ENCODE measurements around the gene BARHL1.

The BARHL1 gene

DNA sequence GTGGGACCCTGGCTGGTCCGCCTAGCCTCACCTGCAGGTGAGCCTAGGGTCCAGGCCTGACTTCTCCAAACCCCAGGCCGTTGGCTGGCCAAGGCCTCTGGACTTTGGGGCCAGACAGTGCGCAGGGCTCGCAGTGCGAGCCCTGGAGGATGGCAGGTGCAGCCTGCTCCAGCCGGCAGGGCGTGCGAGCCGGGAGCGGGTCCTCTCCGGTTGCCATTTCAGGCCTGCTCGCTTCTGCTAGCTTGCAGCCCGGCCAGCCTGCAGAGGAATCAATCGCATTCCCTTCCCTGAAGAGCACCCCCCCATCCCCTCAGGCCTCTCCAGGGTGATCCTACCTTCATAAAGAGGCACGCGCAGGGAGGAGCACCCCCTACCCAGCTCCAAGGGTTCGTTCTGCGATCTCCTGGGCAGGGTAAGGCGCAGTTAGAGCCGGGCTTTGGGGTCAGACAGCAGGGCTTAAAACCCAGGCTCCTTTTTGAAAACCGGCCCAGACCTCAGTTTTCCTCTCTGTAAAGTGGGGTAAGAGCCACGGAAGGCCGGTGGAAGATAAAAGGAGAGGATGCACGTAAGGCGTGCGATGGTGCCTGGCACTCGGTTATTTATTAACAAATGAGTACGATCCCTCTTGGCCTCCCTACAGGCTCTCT, 6.2 kb downstream of the BARHL1 start:
- Histone ChIP-seq H3K9me3 (ENCODE audit: control insufficient read depth, low read length) (no peaks in the 10 kb centered on the region), H3K27me3 (replicated peaks; ENCODE audit: control insufficient read depth, insufficient read depth, low read length) (peaks cover 59% of the 10 kb centered on the region), H3K9ac (ENCODE audit: low read length) (no peak overlapping the region), H3K4me1 (ENCODE audit: control insufficient read depth, insufficient read depth, low read length) (no peaks in the 10 kb centered on the region), H3K36me3 (ENCODE audit: control insufficient read depth, insufficient read depth, low read length, severe bottlenecking) (peaks cover 5% of the 10 kb centered on the region), H3K4me3 (ENCODE audit: low read length) (no peak overlapping the region)
- DNase-seq (ENCODE audit: low read depth): no peak

DNA sequence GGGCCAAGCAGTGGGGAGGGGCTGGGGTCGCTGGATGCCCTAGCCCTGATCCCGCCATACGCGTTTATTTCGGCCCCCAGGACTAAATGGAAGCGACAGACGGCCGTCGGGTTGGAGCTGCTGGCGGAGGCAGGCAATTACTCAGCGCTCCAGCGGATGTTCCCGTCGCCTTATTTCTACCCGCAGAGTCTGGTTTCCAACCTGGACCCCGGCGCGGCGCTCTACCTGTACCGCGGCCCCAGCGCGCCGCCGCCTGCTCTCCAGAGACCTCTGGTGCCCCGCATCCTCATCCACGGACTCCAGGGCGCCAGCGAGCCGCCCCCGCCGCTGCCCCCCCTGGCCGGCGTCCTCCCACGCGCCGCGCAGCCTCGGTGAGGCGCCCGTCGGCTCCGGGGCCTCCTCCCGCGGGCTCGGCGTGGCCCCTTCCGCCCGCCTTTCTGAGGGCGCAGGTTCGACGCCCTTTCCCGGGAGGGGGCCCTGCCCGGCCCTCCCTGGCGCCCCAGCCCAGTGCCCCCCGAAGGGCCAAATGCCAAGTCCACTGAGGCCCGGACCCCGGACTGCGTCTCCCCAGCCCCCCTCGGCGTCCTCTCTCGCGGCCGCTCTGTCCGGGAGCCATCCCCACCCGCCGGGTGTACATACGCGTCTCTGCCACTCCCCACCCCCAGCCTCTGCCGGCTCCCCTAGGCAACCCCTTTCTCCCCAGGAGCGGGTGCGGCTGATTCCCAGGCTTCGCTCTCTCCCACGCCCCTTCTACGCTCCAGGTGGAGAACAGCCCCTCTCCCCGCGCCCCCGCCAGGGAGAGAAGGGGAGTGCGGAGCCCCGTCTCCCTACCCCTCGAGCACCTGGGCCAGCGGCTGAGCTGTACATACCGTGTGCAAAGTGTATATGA, 7.0 kb downstream of the BARHL1 start:
- no peaks in the 10 kb centered on the region for H3K4me1 ChIP-seq (ENCODE audit: control insufficient read depth, insufficient read depth, low read length)
- peaks cover 53% of the 10 kb centered on the region for H3K27me3 ChIP-seq (replicated peaks; ENCODE audit: control insufficient read depth, insufficient read depth, low read length)
- no peaks in the 10 kb centered on the region for H3K9me3 ChIP-seq (ENCODE audit: control insufficient read depth, low read length)
- H3K9ac ChIP-seq (ENCODE audit: low read length): no peak overlapping the region
- no peak overlapping the region for H3K4me3 ChIP-seq (ENCODE audit: low read length)
- no peak for DNase-seq (ENCODE audit: low read depth)
- H3K36me3 ChIP-seq (ENCODE audit: control insufficient read depth, insufficient read depth, low read length, severe bottlenecking): peaks cover 11% of the 10 kb centered on the region

DNA sequence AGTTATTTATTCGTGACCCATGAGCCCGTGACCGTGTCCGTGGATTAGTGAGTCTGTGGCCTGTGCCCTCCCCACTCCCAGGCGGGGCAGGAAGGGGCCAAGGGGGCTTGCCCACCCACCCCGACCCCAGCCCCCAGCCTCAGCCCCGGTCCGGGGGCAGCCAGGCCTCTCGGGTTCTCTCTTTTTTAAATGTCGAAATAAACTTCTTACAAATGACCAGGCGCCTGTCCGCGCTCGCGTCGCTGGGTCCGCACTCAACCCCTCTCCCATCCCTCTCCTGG, 7.6 kb downstream of the BARHL1 start:
- Histone ChIP-seq H3K9ac (ENCODE audit: low read length) (no peak overlapping the region), H3K27me3 (replicated peaks; ENCODE audit: control insufficient read depth, insufficient read depth, low read length) (peaks cover 47% of the 10 kb centered on the region), H3K9me3 (ENCODE audit: control insufficient read depth, low read length) (no peaks in the 10 kb centered on the region), H3K4me3 (ENCODE audit: low read length) (no peak overlapping the region), H3K4me1 (ENCODE audit: control insufficient read depth, insufficient read depth, low read length) (no peaks in the 10 kb centered on the region), H3K36me3 (ENCODE audit: control insufficient read depth, insufficient read depth, low read length, severe bottlenecking) (peaks cover 16% of the 10 kb centered on the region)
- no peak for DNase-seq (ENCODE audit: low read depth)

DNA sequence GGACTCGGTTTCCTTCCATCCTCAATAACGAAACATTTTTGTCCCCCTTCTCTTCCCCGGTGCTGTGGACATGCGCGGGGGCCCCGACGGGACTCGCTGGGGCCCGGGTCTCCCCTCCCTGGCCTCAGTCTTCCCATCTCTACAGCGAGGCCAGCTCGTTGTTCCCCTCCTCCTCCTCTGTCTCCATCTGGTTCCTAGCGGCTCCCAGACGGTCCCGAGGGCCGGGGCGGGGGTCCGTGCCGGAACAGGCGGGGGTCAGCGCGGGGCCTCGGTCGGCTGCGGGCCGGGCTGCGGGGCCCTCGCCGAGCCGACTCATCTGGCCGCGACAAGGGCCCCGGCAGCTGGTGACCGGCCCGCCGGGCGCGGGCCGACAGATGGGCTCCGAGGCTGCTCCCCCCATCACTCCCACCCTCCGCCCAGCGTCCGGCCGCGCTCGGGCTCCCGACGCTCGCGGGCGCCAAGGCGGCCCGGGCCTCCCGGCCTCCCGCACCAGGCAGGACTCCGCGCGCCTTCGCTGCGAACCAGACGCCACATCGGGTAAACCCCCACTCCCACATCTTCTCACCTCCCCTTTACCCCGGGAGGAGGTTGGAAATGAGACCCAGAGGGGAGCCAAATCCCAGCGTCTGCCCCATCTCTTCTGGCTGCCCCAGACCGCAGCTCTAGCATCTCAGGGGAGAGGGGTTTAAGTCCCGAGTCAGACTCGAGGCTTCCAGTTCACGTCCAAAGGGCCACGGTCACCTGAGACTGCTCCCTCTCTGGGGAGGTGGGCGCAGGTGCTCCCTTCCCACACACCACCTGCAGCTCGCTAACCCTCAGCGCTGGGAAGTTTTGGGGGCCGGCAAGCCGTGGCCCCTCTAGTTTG, 8.1 kb downstream of the BARHL1 start:
- no peak for DNase-seq (ENCODE audit: low read depth)
- Histone ChIP-seq H3K36me3 (ENCODE audit: control insufficient read depth, insufficient read depth, low read length, severe bottlenecking) (peaks cover 22% of the 10 kb centered on the region), H3K9ac (ENCODE audit: low read length) (no peak overlapping the region), H3K4me1 (ENCODE audit: control insufficient read depth, insufficient read depth, low read length) (no peaks in the 10 kb centered on the region), H3K27me3 (replicated peaks; ENCODE audit: control insufficient read depth, insufficient read depth, low read length) (peaks cover 41% of the 10 kb centered on the region), H3K9me3 (ENCODE audit: control insufficient read depth, low read length) (no peaks in the 10 kb centered on the region), H3K4me3 (ENCODE audit: low read length) (no peak overlapping the region)

DNA sequence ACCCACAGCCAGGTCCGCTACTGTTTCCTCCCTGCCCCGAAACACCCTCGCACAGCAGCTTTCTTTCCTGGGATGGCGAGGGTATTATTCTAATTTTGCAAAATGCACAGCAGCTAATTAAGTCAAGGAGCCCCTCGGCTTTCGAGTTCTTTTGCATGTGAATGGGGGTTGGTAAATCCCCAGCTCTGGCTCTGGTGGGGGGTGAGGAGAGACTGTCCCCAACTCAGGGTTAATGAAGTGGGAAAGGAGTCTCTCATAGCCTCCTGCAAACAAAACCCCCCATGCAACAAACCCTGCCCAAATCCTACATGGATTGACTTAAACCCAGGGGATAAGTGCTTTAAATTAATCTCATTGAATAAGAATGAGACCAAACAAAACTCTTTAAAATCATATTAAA, 8.8 kb downstream of the BARHL1 start:
- Histone ChIP-seq H3K9ac (ENCODE audit: low read length) (no peak overlapping the region), H3K4me3 (ENCODE audit: low read length) (no peak overlapping the region), H3K4me1 (ENCODE audit: control insufficient read depth, insufficient read depth, low read length) (no peaks in the 10 kb centered on the region), H3K9me3 (ENCODE audit: control insufficient read depth, low read length) (no peaks in the 10 kb centered on the region), H3K27me3 (replicated peaks; ENCODE audit: control insufficient read depth, insufficient read depth, low read length) (peaks cover 34% of the 10 kb centered on the region), H3K36me3 (ENCODE audit: control insufficient read depth, insufficient read depth, low read length, severe bottlenecking) (peaks cover 28% of the 10 kb centered on the region)
- DNase-seq (ENCODE audit: low read depth): no peak

DNA sequence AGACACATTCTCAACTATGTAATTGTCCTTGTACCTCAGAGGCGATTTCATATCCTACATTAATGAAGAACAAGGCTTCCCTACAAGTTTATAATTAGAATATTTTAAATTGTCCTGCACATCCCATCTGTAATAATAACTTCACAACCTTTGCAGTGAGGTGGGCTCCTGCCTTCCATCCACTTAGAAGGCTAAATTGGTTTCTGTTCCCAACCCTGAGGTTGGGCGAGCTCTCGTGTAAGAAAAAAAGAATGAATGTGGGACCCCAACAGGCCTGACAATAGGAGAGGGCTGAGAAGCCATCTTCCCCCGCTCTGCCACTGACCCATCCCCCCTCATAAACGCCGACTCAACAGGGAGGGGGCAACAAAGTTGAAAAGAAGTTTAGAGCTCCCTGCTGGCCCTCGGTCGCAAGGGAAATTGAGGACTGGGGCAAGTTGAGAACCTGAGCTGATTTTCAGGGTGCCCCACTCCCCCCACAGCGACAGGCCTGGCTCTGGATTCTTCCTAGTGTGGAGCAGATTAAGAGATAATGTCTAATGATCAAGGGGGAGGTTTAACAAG, 9.4 kb downstream of the BARHL1 start:
- H3K27me3 ChIP-seq (replicated peaks; ENCODE audit: control insufficient read depth, insufficient read depth, low read length): peaks cover 29% of the 10 kb centered on the region
- no peaks in the 10 kb centered on the region for H3K4me1 ChIP-seq (ENCODE audit: control insufficient read depth, insufficient read depth, low read length)
- no peak overlapping the region for H3K9ac ChIP-seq (ENCODE audit: low read length)
- no peak for DNase-seq (ENCODE audit: low read depth)
- no peaks in the 10 kb centered on the region for H3K9me3 ChIP-seq (ENCODE audit: control insufficient read depth, low read length)
- no peak overlapping the region for H3K4me3 ChIP-seq (ENCODE audit: low read length)
- peaks cover 34% of the 10 kb centered on the region for H3K36me3 ChIP-seq (ENCODE audit: control insufficient read depth, insufficient read depth, low read length, severe bottlenecking)

DNA sequence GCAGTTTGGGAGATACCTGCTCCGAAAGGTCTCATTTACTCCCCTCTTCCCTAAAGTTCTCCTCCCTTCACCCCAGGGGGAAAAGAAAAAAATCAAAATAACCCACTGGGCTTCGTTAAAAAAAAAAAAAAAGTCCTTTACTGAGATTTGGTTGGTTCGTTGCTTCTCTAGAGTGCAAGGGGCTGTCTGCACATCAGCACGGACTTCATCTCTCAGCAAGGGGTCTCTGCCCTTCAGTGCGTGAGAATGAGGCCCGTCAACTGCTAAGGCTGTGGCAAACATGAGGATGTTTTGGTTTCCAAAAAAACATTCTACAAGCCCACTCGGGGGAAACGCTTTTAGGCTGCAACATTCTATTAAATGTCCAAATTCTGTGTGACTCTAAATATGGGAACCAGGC, 10.0 kb downstream of the BARHL1 start:
- Histone ChIP-seq H3K4me3 (ENCODE audit: low read length) (no peak overlapping the region), H3K9me3 (ENCODE audit: control insufficient read depth, low read length) (no peaks in the 10 kb centered on the region), H3K27me3 (replicated peaks; ENCODE audit: control insufficient read depth, insufficient read depth, low read length) (peaks cover 23% of the 10 kb centered on the region), H3K9ac (ENCODE audit: low read length) (no peak overlapping the region), H3K4me1 (ENCODE audit: control insufficient read depth, insufficient read depth, low read length) (no peaks in the 10 kb centered on the region), H3K36me3 (ENCODE audit: control insufficient read depth, insufficient read depth, low read length, severe bottlenecking) (peaks cover 35% of the 10 kb centered on the region)
- DNase-seq (ENCODE audit: low read depth): no peak

DNA sequence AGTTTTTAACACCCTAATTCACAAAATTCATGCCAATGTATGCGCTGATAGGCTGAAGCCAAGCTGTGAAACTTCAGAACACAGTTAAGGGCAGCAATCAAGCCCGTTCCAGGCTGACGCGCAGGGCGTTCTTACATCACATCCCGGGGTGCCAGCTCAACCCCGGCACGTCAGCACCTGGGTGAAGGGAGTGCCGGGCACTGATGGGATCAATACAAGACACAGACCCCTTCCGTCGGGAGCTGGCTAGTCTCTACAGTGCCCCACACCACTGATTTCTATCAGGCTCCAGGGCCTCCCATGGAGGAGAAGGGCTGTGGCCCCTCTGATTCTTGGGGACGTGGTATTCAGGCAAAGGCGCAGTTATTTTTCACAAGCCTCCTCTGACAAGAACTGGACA, 12.0 kb downstream of the BARHL1 start:
- Histone ChIP-seq H3K27me3 (replicated peaks; ENCODE audit: control insufficient read depth, insufficient read depth, low read length) (peaks cover 6% of the 10 kb centered on the region), H3K9me3 (ENCODE audit: control insufficient read depth, low read length) (no peaks in the 10 kb centered on the region), H3K4me1 (ENCODE audit: control insufficient read depth, insufficient read depth, low read length) (no peaks in the 10 kb centered on the region), H3K36me3 (ENCODE audit: control insufficient read depth, insufficient read depth, low read length, severe bottlenecking) (peaks cover 39% of the 10 kb centered on the region), H3K4me3 (ENCODE audit: low read length) (no peak overlapping the region), H3K9ac (ENCODE audit: low read length) (no peak overlapping the region)
- DNase-seq (ENCODE audit: low read depth): no peak

DNA sequence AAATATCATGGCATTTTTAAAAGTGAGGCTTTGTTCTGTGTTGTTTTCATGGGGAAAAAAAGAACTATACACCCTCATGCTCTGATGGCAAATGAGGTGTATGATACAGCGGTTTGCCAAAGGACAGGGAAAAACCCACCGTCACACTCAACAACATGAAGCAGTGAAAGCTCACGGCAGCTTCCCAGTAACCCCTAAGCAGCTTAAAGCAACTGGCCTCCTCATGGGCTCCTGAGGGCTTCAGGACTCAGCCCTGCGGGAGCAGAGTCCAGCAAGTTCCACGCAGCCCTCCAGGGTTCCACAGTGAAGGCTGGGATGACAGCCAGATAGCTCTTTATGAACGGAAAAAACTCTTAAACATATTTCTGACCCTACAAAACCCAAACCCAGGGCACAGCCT, 12.9 kb downstream of the BARHL1 start:
- Histone ChIP-seq H3K27me3 (replicated peaks; ENCODE audit: control insufficient read depth, insufficient read depth, low read length) (peaks cover 6% of the 10 kb centered on the region), H3K4me3 (ENCODE audit: low read length) (no peak overlapping the region), H3K36me3 (ENCODE audit: control insufficient read depth, insufficient read depth, low read length, severe bottlenecking) (peaks cover 48% of the 10 kb centered on the region), H3K9me3 (ENCODE audit: control insufficient read depth, low read length) (no peaks in the 10 kb centered on the region), H3K9ac (ENCODE audit: low read length) (no peak overlapping the region), H3K4me1 (ENCODE audit: control insufficient read depth, insufficient read depth, low read length) (no peaks in the 10 kb centered on the region)
- DNase-seq (ENCODE audit: low read depth): no peak

DNA sequence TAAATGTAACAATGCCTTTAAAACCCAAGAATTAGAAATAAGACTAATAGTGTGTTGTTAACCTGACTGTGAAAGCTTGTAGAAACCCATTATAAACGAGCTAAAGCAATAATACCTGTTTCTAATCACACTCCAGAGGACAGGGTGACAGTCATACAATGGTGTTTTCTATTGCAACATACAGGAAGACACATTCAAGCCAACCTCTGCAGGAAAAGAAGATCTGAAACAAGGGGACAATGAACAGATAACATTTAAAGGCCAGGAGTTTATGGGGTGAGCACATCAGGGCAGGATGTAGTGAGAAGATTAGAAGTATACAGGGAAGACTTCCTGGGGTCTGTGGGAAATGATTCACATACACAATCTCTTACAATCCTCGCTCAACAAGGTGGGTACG, 13.8 kb downstream of the BARHL1 start:
- no peak for DNase-seq (ENCODE audit: low read depth)
- H3K4me1 ChIP-seq (ENCODE audit: control insufficient read depth, insufficient read depth, low read length): no peaks in the 10 kb centered on the region
- H3K9ac ChIP-seq (ENCODE audit: low read length): no peak overlapping the region
- H3K9me3 ChIP-seq (ENCODE audit: control insufficient read depth, low read length): no peaks in the 10 kb centered on the region
- no peak overlapping the region for H3K4me3 ChIP-seq (ENCODE audit: low read length)
- peaks cover under 1% of the 10 kb centered on the region for H3K27me3 ChIP-seq (replicated peaks; ENCODE audit: control insufficient read depth, insufficient read depth, low read length)
- peaks cover 55% of the 10 kb centered on the region for H3K36me3 ChIP-seq (ENCODE audit: control insufficient read depth, insufficient read depth, low read length, severe bottlenecking)

All from adipocyte (in vitro differentiated cells).